Stimulated activated CD8-positive, alpha-beta memory T cell treated with anti-CD3 and anti-CD28 coated beads, Interleukin-15, amount 100 ng/mL, for 48 hours (primary cell): Measurements from ENCODE around the gene RPS25.
A peak's percentile ranks its signal among the peaks of the same experiment; 100 is the strongest.
"Not testable (repeated sequence)": the region's sequence is repeated elsewhere in the genome, so short reads cannot be mapped to it uniquely, and the experiment has no call there.

ENCODE experiments used
- DNase-seq, 2 donors: peaks; one replicate each; pipeline ENCODE4 v3.0.0-alpha.2; 2020; ENCODE audit warnings: low read depth in 2 of 2

Gene RPS25

DNA sequence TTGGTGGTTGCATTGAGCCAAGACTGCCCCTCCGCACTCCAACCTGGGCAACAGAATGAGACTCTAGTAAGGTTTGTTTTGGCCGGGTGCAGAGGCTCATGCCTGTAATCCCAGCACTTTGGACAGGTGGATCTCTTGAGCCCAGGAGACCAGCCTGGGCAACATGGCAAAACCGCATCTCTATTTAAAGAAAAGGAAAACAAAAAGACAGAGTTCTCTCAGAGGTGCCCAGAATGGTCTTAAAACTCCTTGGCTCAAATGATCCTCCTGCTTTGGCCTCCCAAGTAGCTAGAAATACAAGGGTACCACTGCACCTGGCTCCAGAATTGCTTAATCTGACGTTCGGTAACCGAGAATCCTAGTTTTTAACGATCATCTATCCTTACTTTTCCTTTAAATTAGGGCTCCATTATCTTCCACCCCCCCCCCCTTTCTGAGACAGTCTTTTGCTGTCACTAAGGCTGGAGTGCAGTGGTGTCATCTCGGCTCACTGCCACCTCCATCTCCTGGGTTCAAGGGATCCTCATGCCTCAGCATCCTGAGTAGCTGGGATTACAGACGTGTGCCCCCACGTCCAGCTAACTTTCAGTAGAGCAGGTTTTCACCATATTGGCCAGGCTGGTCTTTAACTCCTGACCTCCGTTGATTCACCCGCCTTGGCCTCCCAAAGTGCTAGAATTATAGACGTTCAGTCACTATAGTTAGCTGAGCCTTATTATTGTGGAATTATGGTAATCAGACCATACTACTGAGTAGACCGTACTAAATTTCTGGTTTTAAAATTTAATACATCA is 1.7 kb downstream of the RPS25 start:
- DNase-seq, result no peak

DNA sequence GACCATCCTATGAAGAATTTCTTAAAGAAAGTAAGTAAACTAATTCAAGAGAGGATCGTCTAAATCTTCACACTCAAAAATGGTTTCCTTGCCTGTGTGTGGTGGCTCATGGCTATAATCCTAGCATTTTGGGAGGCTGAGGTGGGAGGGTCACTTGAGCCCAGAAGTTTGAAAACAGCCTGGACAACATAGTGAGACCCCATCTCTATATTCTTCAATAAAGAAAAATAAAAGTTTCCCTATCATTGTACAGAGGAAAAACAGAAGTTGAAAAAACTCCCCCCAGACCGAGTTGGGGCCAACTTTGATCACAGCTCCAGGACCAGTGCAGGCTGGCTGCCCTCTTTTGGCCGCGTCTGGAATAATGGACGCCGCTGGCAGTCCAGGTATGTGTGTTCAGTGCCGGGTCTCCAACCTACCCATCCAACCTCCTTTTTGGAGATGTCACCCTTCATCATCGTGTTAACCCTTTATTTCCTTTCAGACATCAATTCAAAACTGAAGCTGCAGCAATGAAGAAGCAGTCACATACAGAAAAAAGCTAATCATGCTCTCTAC is 3.0 kb downstream of the RPS25 start:
- DNase-seq, result no peak

DNA sequence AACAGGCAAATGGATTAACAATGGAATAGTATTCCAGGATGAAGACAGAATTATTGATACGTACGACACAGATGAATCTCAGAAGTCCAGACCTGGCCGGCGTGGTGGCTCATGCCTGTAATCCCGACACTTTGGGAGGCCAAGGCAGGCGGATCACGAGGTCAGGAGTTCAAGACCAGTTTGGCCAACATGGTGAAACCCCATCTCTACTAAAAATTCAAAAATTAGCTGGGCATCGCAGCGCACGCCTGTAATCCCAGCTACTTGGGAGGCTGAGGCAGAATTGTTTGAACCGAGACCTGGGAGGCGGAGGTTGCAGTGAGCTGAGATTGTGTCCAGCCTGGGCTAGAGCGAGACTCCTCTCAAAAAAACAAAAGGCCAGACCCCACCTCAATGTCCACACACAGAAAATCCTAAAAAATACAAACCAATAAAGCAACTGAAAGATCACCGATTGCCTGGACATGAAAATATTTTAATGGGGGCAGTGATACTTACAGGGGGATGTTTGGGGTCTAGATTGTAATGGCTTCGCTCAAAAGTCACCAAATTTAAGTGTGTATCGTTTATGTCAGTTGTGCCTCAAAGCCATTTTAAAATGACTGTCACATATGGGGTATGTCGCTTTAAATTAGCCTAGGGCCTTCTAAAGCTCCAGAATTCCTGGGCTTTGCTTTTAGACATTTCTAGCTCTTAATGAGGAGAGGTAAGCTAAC is 3.8 kb downstream of the RPS25 start:
- DNase-seq, result no peak

DNA sequence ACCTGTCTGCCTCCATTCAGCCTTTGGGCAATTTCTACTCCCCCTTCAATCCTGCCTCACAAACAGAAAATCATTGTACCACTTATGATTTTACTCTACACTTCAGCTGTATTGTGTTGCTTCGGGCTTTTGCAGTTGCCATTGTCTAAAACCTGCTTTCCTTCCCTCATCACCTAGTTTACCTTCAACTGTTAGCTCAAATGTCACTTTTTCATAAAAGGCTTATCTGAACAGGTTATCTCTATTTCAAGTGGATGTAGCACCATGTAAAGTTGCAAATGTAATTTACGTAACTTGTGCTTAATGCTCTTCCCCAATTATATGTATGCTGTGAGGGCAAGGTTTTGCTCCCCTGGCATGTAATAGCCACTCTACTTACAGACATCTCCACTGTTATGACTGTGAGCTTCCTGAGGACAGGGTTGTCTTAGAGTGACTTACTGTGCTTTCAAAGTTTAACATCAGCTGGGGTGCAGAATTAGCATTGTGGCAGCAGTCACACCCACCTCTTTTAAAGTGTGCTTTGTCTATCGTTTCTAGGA is 5.4 kb downstream of the RPS25 start:
- no peak for DNase-seq

DNA sequence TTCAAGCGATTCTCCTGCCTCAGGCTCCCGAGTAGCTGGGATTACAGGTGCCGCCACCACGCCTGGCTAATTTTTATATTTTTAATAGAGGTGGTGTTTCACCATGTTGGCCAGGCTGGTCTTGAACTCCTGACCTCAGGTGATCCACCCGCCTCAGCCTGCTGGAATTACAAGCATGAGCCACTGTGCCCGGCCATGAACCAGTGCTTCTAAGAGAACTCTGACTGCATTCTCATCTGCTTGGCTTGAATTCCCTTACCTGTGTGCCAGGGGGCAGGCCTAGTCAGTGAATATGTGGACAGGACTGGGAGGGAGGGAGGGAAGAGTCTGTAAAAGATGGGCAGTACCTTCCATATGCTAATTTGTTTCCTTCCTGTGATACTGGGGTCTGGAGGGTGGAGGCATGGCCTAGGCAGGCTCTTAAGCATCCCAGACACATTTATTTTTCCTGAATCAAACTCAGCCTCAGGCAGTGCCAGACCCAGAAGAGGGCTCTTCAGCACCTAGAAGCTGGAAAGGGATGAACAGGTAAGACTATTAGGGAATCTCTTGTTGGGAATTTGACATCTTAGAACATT is 6.6 kb downstream of the RPS25 start:
- no peak for DNase-seq

DNA sequence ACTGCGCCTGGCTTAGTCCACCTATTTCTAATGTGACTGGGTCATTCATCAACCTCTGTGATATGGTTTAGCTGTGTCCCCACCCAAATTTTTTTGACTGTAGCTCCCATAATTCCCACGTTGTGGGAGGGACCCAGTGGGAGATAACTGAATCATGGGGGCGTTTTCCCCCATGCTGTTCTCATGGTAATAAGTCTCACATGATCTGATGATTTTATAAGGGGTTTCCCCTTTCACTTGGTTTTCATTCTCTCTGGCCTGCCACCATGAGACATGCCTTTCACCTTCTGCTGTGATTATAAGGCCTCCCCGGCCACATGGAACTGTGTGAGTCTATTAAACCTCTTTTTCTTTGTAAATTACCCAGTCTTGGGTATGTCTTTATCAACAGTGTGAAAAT is 11.5 kb downstream of the RPS25 start:
- DNase-seq, result no peak

DNA sequence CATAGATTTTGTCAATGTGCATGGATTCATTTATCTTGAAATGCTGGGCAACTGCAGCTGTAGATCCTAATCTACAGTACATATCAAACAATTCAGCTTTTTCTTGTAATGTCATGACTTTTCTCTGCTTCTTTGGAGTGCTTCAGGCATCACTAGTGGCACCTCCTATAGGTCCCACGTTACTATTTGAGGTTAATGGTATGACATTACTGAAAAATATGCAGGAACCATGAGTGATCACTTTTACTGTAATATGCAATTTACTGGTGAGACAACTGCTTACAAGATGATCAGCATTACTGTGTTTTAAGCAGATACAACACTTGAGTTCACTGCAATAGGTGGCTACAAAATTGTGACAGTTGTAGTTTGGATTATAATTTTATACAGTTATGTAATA is 17.2 kb downstream of the RPS25 start:
- no peak for DNase-seq

DNA sequence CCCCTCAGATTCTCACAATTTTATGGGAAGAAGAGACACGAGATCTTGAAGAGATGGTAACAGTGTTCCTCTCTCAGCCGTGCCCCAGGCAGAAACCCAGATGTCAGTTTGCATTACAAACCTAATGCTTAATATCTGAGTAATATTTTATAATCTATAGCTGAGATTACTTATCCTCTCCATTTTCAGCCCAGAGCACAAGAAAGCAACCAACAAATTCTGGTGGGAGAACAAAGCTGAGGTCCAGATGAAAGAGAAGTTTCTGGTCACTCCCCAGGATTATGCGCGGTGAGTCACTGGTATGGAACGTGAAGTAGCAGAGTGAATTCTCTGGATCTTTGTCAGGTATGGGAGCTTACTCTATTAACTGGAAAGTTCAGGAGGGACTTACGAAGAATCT is 19.3 kb downstream of the RPS25 start:
- no peak for DNase-seq

DNA sequence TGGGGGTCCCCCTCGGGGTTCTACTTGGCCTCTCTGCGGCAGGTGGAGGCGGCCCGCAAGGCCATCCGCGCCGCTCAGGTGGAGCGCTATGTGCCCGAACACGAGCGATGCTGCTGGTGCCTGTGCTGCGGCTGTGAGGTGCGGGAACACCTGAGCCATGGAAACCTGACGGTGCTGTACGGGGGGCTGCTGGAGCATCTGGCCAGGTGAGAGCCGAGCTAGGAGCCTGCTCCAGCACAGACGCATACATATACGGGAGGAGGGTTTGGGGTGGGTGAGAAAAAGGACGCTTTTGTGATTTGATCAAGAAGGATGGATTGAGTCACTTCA is 19.8 kb downstream of the RPS25 start:
- DNase-seq, result no peak

DNA sequence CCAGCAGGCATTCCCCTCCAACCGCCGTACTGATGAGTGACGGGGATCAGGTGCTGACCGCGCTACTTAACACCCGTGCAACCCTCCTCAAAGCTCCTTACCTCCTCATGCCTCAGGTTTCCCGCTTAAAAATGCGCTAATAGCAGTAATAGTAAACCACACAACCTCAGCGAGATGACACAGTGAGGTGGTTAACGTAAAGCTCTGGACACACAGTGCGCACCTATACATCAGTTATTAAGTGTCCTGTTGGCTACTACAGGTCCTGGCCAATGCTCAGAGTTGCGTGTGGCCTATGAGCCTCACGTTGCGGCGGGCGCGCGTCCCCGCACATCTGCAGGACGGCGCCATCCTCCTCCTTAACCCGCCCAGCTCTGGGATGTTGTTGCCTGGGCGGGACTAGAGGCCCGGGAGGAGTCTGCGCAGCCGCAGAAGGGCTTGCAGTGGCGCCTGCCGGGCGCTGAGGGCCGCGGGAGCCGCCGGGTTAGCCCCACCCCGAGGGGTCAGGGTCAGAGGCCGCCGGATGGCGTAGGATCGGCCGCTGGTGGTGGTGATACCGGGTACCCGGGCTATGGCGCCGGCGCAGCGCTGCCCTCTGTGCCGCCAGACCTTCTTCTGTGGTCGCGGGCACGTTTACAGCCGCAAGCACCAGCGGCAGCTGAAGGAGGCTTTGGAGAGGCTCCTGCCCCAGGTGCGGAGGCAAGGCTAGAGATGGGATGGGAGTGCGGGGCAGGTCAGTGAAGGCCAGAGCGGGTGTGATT is 20.3 kb downstream of the RPS25 start, which contains the start of gene CENATAC:
CENATAC (plus strand) TSS at position 512 of the 761 bp plus-strand sequence; CDS start at position 572, 60 bp downstream.
- peak; percentile 94 to 96 for DNase-seq

DNA sequence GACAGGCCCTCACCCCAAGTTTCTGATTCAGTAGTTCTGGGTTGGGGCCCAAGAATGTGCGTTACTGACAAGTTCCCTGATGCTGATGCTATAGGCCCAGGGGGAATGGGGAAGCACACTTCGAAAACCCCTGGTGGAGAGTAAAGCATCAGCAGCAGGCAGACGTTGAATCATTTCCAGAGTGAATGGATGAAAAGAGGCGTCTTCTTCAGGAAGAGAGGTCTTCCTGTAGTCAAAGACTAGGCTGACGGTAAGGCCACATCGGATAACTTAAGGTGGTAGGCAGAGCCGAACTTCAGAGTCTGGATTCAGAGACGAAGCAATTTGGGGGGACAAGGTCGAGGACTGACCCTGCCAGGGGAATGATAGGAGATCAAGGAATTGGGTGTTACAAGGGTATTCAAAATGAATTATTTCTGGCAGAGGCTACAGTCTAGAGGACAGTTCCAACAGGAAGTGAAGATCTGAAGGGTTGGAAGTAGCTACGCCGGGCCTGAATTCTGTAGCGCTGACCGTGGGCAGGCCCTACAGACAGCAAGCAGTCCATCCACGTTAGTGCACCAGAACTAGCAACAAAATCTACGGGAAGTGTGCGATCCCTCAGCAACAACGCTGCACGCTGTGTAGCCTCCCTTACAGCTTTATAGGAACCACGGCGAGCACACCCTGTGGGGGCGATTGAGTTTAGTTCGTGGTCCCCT is 21.1 kb downstream of the RPS25 start:
- peak in 1 of 2 donors; percentile 35 for DNase-seq

DNA sequence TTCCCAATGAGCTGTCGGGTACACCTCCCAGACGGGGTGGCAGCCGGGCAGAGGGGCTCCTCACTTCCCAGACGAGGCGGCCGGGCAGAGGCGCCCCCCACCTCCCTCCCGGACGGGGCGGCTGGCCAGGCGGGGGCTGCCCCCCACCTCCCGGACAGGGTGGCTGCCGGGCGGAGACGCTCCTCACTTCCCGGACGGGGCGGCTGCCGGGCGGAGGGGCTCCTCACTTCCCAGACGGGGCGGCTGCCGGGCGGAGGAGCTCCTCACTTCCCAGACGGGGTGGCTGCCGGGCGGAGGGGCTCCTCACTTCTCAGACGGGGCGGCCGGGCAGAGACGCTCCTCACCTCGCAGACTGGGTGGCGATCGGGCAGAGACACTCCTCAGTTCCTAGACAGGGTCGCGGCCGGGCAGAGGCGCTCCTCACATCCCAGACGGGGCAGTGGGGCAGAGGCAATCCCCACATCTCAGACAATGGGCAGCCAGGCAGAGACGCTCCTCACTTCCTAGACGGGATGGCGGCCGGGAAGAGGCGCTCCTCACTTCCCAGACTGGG is 26.6 kb downstream of the RPS25 start:
- not testable (repeated sequence) for DNase-seq

DNA sequence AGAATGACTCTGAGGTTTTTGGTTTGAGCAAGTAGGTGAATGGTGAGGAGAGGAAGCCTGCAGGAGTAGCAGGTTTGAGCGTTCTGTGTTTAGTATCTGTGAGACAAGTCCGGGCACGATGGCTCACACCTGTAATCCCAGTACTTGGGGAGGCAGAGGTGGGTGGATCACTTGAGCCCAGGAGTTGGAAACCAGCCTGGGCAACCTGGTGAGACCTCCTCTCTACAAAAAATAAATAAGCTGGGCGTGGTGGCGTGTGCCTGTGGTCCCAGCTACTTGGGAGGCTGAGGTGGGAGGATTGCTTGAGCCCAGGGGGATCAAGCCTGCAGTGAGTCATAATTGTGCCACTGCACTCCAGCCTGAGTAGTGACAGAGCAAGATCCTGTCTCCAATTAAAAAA is 29.9 kb downstream of the RPS25 start:
- DNase-seq, result no peak

DNA sequence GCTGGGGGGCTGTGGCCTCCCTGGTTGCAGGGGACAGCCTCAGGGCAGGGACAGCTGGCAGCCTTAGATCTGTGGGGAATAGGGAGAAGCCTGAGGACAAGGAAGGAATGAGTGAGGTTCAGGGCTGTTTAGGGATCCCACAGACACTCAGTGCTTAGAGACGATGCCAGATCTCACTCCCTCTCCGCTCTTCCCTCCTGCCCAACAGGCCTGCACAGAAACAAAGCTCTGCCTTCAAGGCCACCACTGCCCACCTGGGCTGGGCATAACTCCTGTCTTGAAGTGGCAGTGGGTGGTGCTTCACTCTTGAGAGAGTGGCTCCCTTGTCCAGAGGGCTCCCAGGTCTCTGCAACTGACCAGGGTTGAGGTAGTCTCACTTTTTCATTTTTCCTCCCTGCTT is 33.3 kb downstream of the RPS25 start:
- DNase-seq, result no peak

DNA sequence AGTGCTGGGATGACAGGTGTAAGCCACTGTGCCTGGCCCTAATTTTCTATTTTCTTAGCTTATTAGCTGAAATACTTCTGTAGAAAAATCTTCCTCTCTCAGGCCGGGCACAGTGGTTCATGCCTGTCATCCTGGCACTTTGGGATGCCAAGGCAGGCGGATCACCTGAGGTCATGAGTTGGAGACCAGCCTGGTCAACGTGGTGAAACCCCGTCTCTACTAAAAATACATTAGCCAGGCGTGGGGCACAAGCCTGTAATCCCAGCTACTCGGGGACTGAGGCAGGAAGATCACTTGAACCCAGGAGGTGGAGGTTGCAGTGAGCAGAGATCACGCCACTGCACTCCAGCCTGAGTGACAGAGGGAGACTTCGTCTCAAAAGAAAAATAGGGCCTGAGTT is 33.8 kb downstream of the RPS25 start:
- not testable (repeated sequence) for DNase-seq

DNA sequence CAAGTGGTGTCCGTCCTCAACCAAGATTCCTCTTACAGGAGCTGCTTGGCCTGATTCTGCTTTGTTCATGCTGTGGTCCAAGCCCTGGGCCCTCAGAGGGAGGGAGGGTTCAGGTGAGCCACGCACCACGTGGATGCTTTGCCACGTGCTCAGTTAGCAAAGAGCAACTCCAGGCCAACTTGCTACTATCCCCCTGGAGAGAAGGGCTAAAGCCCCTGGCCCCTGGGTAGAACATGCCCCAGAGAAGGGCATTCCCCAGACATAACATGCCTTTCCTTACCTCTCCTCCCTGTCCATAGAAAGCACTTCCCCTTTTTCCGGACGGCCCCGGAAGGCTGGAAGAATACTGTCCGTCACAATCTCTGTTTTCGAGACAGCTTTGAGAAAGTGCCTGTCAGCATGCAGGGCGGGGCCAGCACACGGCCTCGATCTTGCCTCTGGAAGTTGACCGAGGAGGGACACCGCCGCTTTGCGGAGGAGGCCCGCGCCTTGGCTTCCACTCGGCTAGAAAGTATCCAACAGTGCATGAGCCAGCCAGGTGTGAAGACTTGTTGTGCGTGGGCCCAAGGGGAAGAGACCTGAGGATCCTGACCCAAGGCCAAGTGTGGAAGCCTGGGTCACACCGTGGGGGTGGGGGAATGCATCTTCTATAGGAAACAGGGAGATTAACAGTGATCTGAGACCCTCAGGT is 37.8 kb downstream of the RPS25 start:
- DNase-seq, result no peak

DNA sequence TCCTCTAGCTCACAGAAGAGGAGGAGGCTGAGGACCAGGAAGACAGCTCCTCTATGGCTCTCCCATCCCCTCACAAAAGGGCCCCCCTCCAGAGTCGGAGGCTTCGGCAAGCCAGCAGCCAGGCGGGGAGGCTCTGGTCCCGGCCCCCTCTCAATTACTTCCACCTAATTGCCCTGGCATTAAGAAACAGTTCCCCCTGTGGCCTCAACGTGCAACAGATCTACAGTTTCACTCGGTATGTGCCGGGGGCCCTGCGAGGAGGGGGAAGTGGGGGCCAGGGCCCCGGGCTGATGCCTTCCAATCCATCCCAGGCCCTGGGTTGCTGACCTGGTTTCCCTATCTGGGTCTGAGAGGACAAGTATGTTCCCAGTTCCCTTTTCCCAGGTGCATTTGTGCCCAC is 38.7 kb downstream of the RPS25 start:
- no peak for DNase-seq

DNA sequence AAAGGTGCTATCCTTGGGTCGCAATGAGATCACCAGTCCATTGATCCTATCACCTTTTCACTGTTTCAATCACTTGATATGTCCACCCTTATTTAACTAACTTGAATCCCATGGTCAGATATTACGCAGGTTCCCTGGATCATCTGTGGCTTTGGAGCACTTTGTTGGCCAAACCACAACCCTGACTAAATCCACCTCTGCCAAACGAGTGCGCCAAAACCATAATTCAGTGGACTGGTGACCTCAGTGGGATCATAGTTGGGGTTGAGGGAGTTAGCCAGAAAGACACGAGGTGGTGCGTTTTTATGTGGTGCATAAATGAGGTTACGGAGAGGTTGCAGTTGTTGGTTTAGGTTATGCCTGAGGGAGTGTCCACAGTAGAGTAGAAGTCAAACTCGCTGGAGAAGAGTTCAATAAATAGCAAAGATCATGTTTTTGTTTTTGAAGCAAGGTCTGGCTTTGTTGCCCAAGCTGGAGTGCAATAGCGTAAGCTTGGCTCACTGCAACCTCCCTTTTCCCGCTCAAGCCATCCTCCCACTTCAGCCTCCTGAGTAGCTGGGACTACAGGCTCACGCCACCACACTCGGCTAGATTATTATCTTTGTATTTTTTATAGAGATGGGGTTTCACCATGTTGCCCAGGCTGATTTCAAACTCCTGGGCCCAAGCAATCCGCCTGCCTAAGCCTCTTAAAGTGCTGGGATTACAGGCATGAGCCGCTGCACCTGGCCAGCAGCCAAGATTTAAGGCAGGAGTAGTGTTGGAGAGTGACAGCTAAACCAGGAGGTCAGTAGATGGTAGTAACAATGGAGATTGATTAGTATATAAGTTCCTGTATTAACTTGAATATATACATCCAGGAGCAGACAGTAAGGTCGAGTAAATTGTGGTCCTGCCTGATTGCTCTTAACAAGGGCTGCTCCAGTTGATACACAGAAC is 42.1 kb downstream of the RPS25 start:
- DNase-seq, result no peak

DNA sequence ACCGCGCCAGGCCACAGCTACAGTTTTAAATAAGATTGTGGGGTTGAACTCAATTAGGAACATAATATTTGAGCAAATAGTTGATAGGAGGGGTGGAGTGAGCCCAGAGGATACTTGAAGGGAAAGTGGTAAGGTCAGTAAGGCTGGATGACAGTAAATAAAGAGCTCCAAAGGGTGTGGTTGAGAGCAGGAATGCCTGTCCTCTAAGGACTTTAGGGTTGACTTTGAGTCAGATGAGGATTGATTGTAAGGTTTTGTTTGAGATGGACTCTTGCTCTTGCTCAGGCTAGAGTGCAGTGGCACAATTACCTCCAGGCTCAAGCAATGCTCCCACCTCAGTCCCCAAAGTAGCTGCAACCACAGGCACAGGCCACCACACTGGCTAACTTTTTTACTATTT is 44.2 kb downstream of the RPS25 start:
- no peak for DNase-seq
